ENCODE measurements around the gene NEXN.

GRCh38 chr1:77925956-77926355, 37.5 kb downstream of the NEXN start:
- TF ChIP-seq CTCF (IDR thresholded peaks at IDR 0.05; ENCODE audit: control extremely low read depth in 1 of 3, insufficient read depth in 1 of 3, low read depth in 1 of 3, low read length in 3 of 3) (no peak), POLR2A (IDR thresholded peaks at IDR 0.05; ENCODE audit: control extremely low read depth in 1 of 2, low read depth in 2 of 2, low read length in 2 of 2) (no peak), POLR2AphosphoS5 (IDR thresholded peaks at IDR 0.05; ENCODE audit: low read depth, low read length) (no peak), RFX5 (IDR thresholded peaks at IDR 0.05; ENCODE audit: borderline replicate concordance, low read depth, low read length) (no peak), CREB1 (IDR thresholded peaks at IDR 0.05) (no peak), CEBPB (IDR thresholded peaks at IDR 0.05; ENCODE audit: low read depth, low read length) (no peak), EP300 (IDR thresholded peaks at IDR 0.05; ENCODE audit: borderline replicate concordance in 1 of 2, low read depth in 2 of 2, low read length in 2 of 2) (no peak), EZH2 (IDR thresholded peaks at IDR 0.05; ENCODE audit: low read depth, low read length, severe bottlenecking) (no peak), CBX5 (IDR thresholded peaks at IDR 0.05; ENCODE audit: low read depth, low read length) (no peak), RAD21 (IDR thresholded peaks at IDR 0.05 in 1 of 2, conservative IDR thresholded peaks at IDR 0.05 in 1 of 2; ENCODE audit: low read depth in 2 of 2, low read length in 2 of 2) (no peak), SRF (IDR thresholded peaks at IDR 0.05; ENCODE audit: low read depth, low read length) (no peak), TCF12 (IDR thresholded peaks at IDR 0.05; ENCODE audit: low read depth, low read length) (no peak), BACH1 (IDR thresholded peaks at IDR 0.05; ENCODE audit: low read length) (no peak), KDM4A (IDR thresholded peaks at IDR 0.05; ENCODE audit: low read depth, low read length, severe bottlenecking) (no peak)
